Brain microvascular endothelial cell (primary cell): ENCODE data around the gene IQCH.

ENCODE experiments used
- DNase-seq: peaks from one replicate; pipeline ENCODE4 v3.0.0-alpha.2; 2020
- H3K27ac ChIP-seq: fragments of 250-450 bp; sonication (Bioruptor Pico); 2 replicates; pipeline ENCODE4 v1.5.1; 2020; ENCODE audit warnings: mild to moderate bottlenecking, moderate library complexity
- H3K27me3 ChIP-seq: fragments of 250-450 bp; sonication (Bioruptor Pico); replicated peaks from 2 replicates; pipeline ENCODE4 v1.5.1; 2020; ENCODE audit warnings: mild to moderate bottlenecking
- H3K36me3 ChIP-seq: fragments of 250-450 bp; sonication (Bioruptor Pico); replicated peaks from 2 replicates; pipeline ENCODE4 v1.5.1; 2020; ENCODE audit warnings: mild to moderate bottlenecking
- H3K4me3 ChIP-seq: 2 replicates; pipeline ENCODE4 v1.5.1; 2011; ENCODE audit warnings: low read depth, mild to moderate bottlenecking, control low read depth, low read length, moderate library complexity
- in situ Hi-C: cut with HindIII; loops from 2 replicates; pipeline ENCODE4 v1.10.0; 2017; ENCODE audit warnings: low sequenced_read_pairs, low pct_ligation_motif_present
- TF ChIP-seq, protein P1 (sequence below): IDR thresholded peaks from 2 replicates; pipeline ENCODE4 v1.5.1; 2011; ENCODE audit warnings: low read depth, mild to moderate bottlenecking, moderate library complexity, low read length, control low read depth, inconsistent platforms; ENCODE audit errors: missing control alignments

IQCH gene

DNA sequence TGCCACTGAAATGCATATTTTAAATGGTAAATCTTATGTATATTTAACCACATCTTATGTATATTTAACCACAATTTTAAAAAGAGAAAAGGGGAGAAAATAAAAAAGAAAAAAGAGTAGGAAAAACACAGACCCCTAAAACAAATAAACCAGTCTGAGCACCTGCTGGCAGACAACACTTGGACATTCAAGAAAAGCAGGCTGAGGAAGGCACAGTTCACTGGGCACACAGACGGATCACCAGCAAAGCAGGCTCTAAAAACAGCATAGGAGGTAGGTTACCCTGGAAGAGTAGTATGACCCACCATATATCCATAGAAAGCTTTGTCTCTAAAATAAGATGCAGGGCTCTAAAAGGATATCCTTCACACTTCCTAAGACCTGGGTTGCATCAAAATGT is 27.2 kb upstream of the IQCH start:
- TF ChIP-seq, protein P1, sequence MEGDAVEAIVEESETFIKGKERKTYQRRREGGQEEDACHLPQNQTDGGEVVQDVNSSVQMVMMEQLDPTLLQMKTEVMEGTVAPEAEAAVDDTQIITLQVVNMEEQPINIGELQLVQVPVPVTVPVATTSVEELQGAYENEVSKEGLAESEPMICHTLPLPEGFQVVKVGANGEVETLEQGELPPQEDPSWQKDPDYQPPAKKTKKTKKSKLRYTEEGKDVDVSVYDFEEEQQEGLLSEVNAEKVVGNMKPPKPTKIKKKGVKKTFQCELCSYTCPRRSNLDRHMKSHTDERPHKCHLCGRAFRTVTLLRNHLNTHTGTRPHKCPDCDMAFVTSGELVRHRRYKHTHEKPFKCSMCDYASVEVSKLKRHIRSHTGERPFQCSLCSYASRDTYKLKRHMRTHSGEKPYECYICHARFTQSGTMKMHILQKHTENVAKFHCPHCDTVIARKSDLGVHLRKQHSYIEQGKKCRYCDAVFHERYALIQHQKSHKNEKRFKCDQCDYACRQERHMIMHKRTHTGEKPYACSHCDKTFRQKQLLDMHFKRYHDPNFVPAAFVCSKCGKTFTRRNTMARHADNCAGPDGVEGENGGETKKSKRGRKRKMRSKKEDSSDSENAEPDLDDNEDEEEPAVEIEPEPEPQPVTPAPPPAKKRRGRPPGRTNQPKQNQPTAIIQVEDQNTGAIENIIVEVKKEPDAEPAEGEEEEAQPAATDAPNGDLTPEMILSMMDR, result no peak
- Histone ChIP-seq H3K4me3 (no peak overlapping the region), H3K36me3 (peaks cover 14% of the 10 kb centered on the region), H3K27me3 (no peaks in the 10 kb centered on the region), H3K27ac (no peak overlapping the region)
- in situ Hi-C loops, result no loop called here
- no peak for DNase-seq

- Histone ChIP-seq H3K27ac (no peak overlapping the region), H3K4me3 (no peak overlapping the region), H3K36me3 (peaks cover 16% of the 10 kb centered on the region), H3K27me3 (no peaks in the 10 kb centered on the region)
- TF ChIP-seq, protein P1, result no peak
- no peak for DNase-seq
- in situ Hi-C loops, result no loop called here
Observed at GRCh38 chr15:67227846-67228245, 26.7 kb upstream of the IQCH start.

- Histone ChIP-seq H3K36me3 (peaks cover 16% of the 10 kb centered on the region), H3K27me3 (no peaks in the 10 kb centered on the region), H3K27ac (no peak overlapping the region), H3K4me3 (no peak overlapping the region)
- TF ChIP-seq, protein P1, result no peak
- in situ Hi-C loops, result no loop called here
- DNase-seq, result no peak
Observed at GRCh38 chr15:67228286-67228685, 26.3 kb upstream of the IQCH start.

DNA sequence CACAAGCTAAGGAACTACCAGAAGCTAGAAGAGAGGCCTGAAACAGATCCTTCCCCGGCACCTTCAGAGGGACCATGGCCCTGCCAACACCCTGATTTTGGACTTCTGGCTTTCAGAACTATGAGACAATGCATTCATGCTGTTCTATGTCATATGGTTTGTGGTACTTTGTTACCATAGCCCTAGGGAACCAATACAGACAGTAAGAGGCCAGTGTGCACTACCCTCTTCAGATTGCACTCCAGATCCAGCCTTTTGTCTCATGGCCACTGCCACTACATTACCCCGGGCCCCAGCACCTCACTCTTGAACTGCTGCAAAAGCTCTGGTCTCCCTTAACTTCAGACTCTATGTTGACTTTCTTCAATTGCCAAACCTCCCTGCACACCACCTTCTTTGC is 24.1 kb upstream of the IQCH start:
- Histone ChIP-seq H3K4me3 (no peak overlapping the region), H3K27me3 (no peaks in the 10 kb centered on the region), H3K36me3 (peaks cover 16% of the 10 kb centered on the region), H3K27ac (no peak overlapping the region)
- TF ChIP-seq, protein P1, result no peak
- in situ Hi-C loops, result no loop called here
- DNase-seq, result no peak

- Histone ChIP-seq H3K27ac (no peak overlapping the region), H3K36me3 (peaks cover 17% of the 10 kb centered on the region), H3K27me3 (no peaks in the 10 kb centered on the region), H3K4me3 (no peak overlapping the region)
- in situ Hi-C loops, result no loop called here
- TF ChIP-seq, protein P1, result no peak
- no peak for DNase-seq
Observed at GRCh38 chr15:67232591-67232990, 22.0 kb upstream of the IQCH start.
